Globus pallidus (tissue), 1 donor: ENCODE results near the gene FBXW4.
A peak's percentile ranks its signal among the peaks of the same experiment; 100 is the strongest.

Source experiments
- DNase-seq: peaks from one replicate; pipeline ENCODE4 v3.0.0-alpha.2; 2015; ENCODE audit warnings: low spot score

FBXW4 gene

GRCh38 chr10:101617102-101617823 lies 77.7 kb downstream of the FBXW4 start:
- DNase-seq, result no peak

GRCh38 chr10:101616415-101617101 lies 78.4 kb downstream of the FBXW4 start:
- no peak for DNase-seq

GRCh38 chr10:101615525-101616116 lies 79.3 kb downstream of the FBXW4 start:
- no peak for DNase-seq

- DNase-seq, result no peak
Observed at GRCh38 chr10:101614663-101615524, 80.1 kb downstream of the FBXW4 start.

- no peak for DNase-seq
Observed at GRCh38 chr10:101613646-101614045, 81.3 kb downstream of the FBXW4 start.

- DNase-seq, result no peak
Observed at GRCh38 chr10:101612872-101613271, 82.1 kb downstream of the FBXW4 start.

GRCh38 chr10:101612086-101612485 lies 82.9 kb downstream of the FBXW4 start:
- DNase-seq, result no peak

- DNase-seq, result no peak
Observed at GRCh38 chr10:101611096-101611905, 83.7 kb downstream of the FBXW4 start.

- no peak for DNase-seq
Observed at GRCh38 chr10:101609481-101609880, 85.5 kb downstream of the FBXW4 start.

GRCh38 chr10:101607124-101607523 lies 87.8 kb downstream of the FBXW4 start:
- no peak for DNase-seq

- peak; percentile 72 for DNase-seq
Observed at GRCh38 chr10:101602761-101603398, 92.1 kb downstream of the FBXW4 start.

GRCh38 chr10:101601541-101601940 lies 93.4 kb downstream of the FBXW4 start:
- DNase-seq, result no peak

- DNase-seq, result no peak
Observed at GRCh38 chr10:101597091-101597900, 97.7 kb downstream of the FBXW4 start.

GRCh38 chr10:101595591-101596433 lies 99.2 kb downstream of the FBXW4 start:
- no peak for DNase-seq

GRCh38 chr10:101593331-101593730 lies 101.6 kb downstream of the FBXW4 start:
- peak; percentile 46 for DNase-seq

- DNase-seq, result no peak
Observed at GRCh38 chr10:101588879-101589278, 106.1 kb downstream of the FBXW4 start.

- DNase-seq, result peak; percentile 94
Observed at GRCh38 chr10:101587725-101588653, 107.0 kb downstream of the FBXW4 start, which contains the start of the genes DPCD and POLL. DPCD (plus strand) TSS chr10:101588321; CDS start chr10:101588337, 16 bp downstream. POLL (minus strand) TSS chr10:101588257; CDS start chr10:101587360, 897 bp downstream.

GRCh38 chr10:101585841-101586240 lies 109.1 kb downstream of the FBXW4 start:
- DNase-seq, result no peak
